ENCODE results near the gene RYR2. TPM values are rescaled to one million over a fixed set of nuclear protein-coding genes. Genes with fewer than 3 reads are reported as not detected.
A peak's percentile ranks its signal among the peaks of the same experiment; 100 is the strongest.

The RYR2 gene
- total and polyA plus RNA-seq, 12 donors, result 43.1 to 1,252 (median 872) TPM

GRCh38 chr1:237045278-237046016 lies 3.5 kb downstream of the RYR2 start:
- WGBS, 2 donors, result 18 to 29% methylated on average over 3 of the region's 3 CpGs
- ATAC-seq (no peak), DNase-seq (no peak)
- Histone ChIP-seq H3K4me1 (peaks cover 0 to 18% (median 3%) of the 10 kb centered on the region in 9 donors), H3K4me3 (peak overlapping the region; percentile 6 to 78 (median 34)), H3K27ac (peak overlapping the region; percentile 28 to 98 (median 92)), H3K9me3 (no peaks in the 10 kb centered on the region), H3K36me3 (no peaks in the 10 kb centered on the region), H3K27me3 (peaks cover 0 to 57% (median 27%) of the 10 kb centered on the region in 7 donors)
- intact Hi-C loops (cut with DNase I), result loop anchor here in 4 of 10 donors (10.0 kb wide), 3 partner anchors 51 to 151 kb away; no protein-coding TSS in a partner anchor
- TF ChIP-seq CTCF (IDR thresholded peaks at IDR 0.05), result no peak

- intact Hi-C loops (cut with DNase I), result loop anchor here in 4 of 10 donors (10.0 kb wide), 3 partner anchors 54 to 154 kb away; no protein-coding TSS in a partner anchor
- WGBS, 2 donors, result 48 to 59% methylated on average over 5 of the region's 5 CpGs
- DNase-seq (no peak), ATAC-seq (no peak)
- Histone ChIP-seq H3K27ac (peak overlapping the region in 9 of 10 donors; percentile 13 to 98 (median 90)), H3K36me3 (no peaks in the 10 kb centered on the region), H3K4me1 (peaks cover 0 to 42% (median 0%) of the 10 kb centered on the region in 9 donors), H3K27me3 (peaks cover 0 to 24% (median 6%) of the 10 kb centered on the region in 7 donors), H3K9me3 (no peaks in the 10 kb centered on the region), H3K4me3 (peak overlapping the region in 8 of 10 donors; percentile 13 to 78 (median 50))
- no peak for TF ChIP-seq CTCF (IDR thresholded peaks at IDR 0.05)
These were observed 6.8 kb downstream of the RYR2 start for GRCh38 chr1:237048803-237049202.

GRCh38 chr1:237050185-237050584 lies 8.2 kb downstream of the RYR2 start:
- ATAC-seq (peak in 5 of 8 donors; percentile 42 to 62 (median 53)), DNase-seq (no peak)
- TF ChIP-seq CTCF (IDR thresholded peaks at IDR 0.05), result no peak
- Histone ChIP-seq H3K36me3 (no peaks in the 10 kb centered on the region), H3K27ac (peak overlapping the region in 6 of 10 donors; percentile 60 to 98 (median 96)), H3K4me3 (peak overlapping the region in 3 of 10 donors; percentile 74 to 78 (median 77)), H3K4me1 (peaks cover 0 to 51% (median 0%) of the 10 kb centered on the region in 9 donors), H3K9me3 (no peaks in the 10 kb centered on the region), H3K27me3 (peaks cover 0 to 10% (median 0%) of the 10 kb centered on the region in 7 donors)
- 39 to 54% methylated on average over 6 of the region's 6 CpGs for WGBS, 2 donors
- intact Hi-C loops (cut with DNase I), result no loop called here

GRCh38 chr1:237050915-237051314 lies 8.9 kb downstream of the RYR2 start:
- no peak overlapping the region for H3K4me3 ChIP-seq
- H3K9me3 ChIP-seq, result no peaks in the 10 kb centered on the region
- TF ChIP-seq CTCF (IDR thresholded peaks at IDR 0.05), result no peak
- WGBS, 2 donors, result 47 to 59% methylated on average over 3 of the region's 3 CpGs
- H3K4me1 ChIP-seq, result peaks cover 0 to 58% (median 0%) of the 10 kb centered on the region in 9 donors
- no peak for ATAC-seq
- no peak for DNase-seq
- intact Hi-C loops (cut with DNase I), result no loop called here
- peaks cover 0 to 3% (median 0%) of the 10 kb centered on the region in 7 donors for H3K27me3 ChIP-seq
- H3K36me3 ChIP-seq, result no peaks in the 10 kb centered on the region
- H3K27ac ChIP-seq, result no peak overlapping the region
